ENCODE data around the gene KAT8.

GRCh38 chr16:31177136-31177535, 59.7 kb downstream of the KAT8 start:
- TF ChIP-seq, protein P1, sequence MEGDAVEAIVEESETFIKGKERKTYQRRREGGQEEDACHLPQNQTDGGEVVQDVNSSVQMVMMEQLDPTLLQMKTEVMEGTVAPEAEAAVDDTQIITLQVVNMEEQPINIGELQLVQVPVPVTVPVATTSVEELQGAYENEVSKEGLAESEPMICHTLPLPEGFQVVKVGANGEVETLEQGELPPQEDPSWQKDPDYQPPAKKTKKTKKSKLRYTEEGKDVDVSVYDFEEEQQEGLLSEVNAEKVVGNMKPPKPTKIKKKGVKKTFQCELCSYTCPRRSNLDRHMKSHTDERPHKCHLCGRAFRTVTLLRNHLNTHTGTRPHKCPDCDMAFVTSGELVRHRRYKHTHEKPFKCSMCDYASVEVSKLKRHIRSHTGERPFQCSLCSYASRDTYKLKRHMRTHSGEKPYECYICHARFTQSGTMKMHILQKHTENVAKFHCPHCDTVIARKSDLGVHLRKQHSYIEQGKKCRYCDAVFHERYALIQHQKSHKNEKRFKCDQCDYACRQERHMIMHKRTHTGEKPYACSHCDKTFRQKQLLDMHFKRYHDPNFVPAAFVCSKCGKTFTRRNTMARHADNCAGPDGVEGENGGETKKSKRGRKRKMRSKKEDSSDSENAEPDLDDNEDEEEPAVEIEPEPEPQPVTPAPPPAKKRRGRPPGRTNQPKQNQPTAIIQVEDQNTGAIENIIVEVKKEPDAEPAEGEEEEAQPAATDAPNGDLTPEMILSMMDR (IDR thresholded peaks at IDR 0.05; ENCODE audit: borderline replicate concordance, extremely low read depth, low read length, poor library complexity, severe bottlenecking): no peak
- TF ChIP-seq EZH2 (IDR thresholded peaks at IDR 0.05; ENCODE audit: borderline replicate concordance, low read depth, low read length, severe bottlenecking): no peak
